Fibroblast of pulmonary artery (primary cell): ENCODE results near the gene MAPK4.
A peak's percentile ranks its signal among the peaks of the same experiment; 100 is the strongest.

ENCODE experiments used
- DNase-seq: peaks from one replicate; pipeline ENCODE4 v3.0.0-alpha.2; 2010; ENCODE audit warnings: low read depth
- H3K4me3 ChIP-seq: replicated peaks from 2 replicates; pipeline ENCODE4 v1.5.1; 2011; ENCODE audit warnings: low read depth, mild to moderate bottlenecking, control low read depth, low read length, moderate library complexity
- CTCF ChIP-seq: IDR thresholded peaks from 2 replicates; pipeline ENCODE4 v1.5.1; 2011; ENCODE audit warnings: mild to moderate bottlenecking, control low read depth, low read length, inconsistent platforms; ENCODE audit errors: missing control alignments

Gene MAPK4

GRCh38 chr18:50696436-50696835 is 136.5 kb downstream of the MAPK4 start:
- TF ChIP-seq CTCF: no peak
- H3K4me3 ChIP-seq: no peak overlapping the region
- DNase-seq: no peak

GRCh38 chr18:50696929-50697328 is 137.0 kb downstream of the MAPK4 start:
- DNase-seq: no peak
- TF ChIP-seq CTCF: no peak
- H3K4me3 ChIP-seq: no peak overlapping the region

- no peak for TF ChIP-seq CTCF
- H3K4me3 ChIP-seq: no peak overlapping the region
- DNase-seq: no peak
Observed at GRCh38 chr18:50697509-50697908, 137.6 kb downstream of the MAPK4 start.

- no peak for TF ChIP-seq CTCF
- H3K4me3 ChIP-seq: no peak overlapping the region
- no peak for DNase-seq
Observed at GRCh38 chr18:50700245-50701165, 140.6 kb downstream of the MAPK4 start.

- no peak for TF ChIP-seq CTCF
- peak; percentile 7 for DNase-seq
- no peak overlapping the region for H3K4me3 ChIP-seq
Observed at GRCh38 chr18:50704357-50704940, 144.6 kb downstream of the MAPK4 start.

- DNase-seq: no peak
- no peak for TF ChIP-seq CTCF
Observed at GRCh38 chr18:50706199-50706598, 146.3 kb downstream of the MAPK4 start.

More at GRCh38 chr18:50706199-50706598, 146.3 kb downstream of the MAPK4 start:
- no peak overlapping the region for H3K4me3 ChIP-seq
